ENCODE measurements around the gene EIF4EBP2. TPM values are rescaled to one million over a fixed set of nuclear protein-coding genes. Genes with fewer than 3 reads are reported as not detected.
A peak's percentile ranks its signal among the peaks of the same experiment; 100 is the strongest.

Gene EIF4EBP2
- total and polyA plus RNA-seq, 2 of the 13 experiments (the other 11 are each of a cell fraction or from before 2014, with no cell fraction given): 16.9 to 22.0 TPM

GRCh38 chr10:70430493-70431445 lies 26.8 kb downstream of the EIF4EBP2 start (continued):
- TF ChIP-seq SOX13 (IDR thresholded peaks at IDR 0.05): no peak
- peak in 1 of 2 experiments; percentile 72; a peak in 2 of 4 replicates for TF ChIP-seq SOX13 (CRISPR knock-in tag; conservative IDR thresholded peaks at IDR 0.05 in 1 of 2, IDR thresholded peaks at IDR 0.05 in 1 of 2)
- TF ChIP-seq MAFK (conservative IDR thresholded peaks at IDR 0.05 in 1 of 2, IDR thresholded peaks at IDR 0.05 in 1 of 2; ENCODE audit: low read length in 2 of 2): peak; percentile 96 to 98
- TF ChIP-seq ETV5 (CRISPR knock-in tag; IDR thresholded peaks at IDR 0.05; ENCODE audit: borderline replicate concordance): no peak
- peak; percentile 67 for TF ChIP-seq ARID5B (CRISPR knock-in tag; IDR thresholded peaks at IDR 0.05)
- peak; percentile 35; the same call in 1 of the 2 replicates for TF ChIP-seq HDAC1 (CRISPR knock-in tag; IDR thresholded peaks at IDR 0.05)
- peak; percentile 77 for TF ChIP-seq GATAD2A (CRISPR knock-in tag; IDR thresholded peaks at IDR 0.05)
- 0 out of 2 replicates have a peak, but pooled peaks have one; percentile 24 for TF ChIP-seq TBX2 (CRISPR knock-in tag; IDR thresholded peaks at IDR 0.05; ENCODE audit: borderline replicate concordance)
- TF ChIP-seq RFXAP (CRISPR knock-in tag; IDR thresholded peaks at IDR 0.05; ENCODE audit: borderline replicate concordance): 0 out of 2 replicates have a peak, but pooled peaks have one; percentile 41
- TF ChIP-seq TFDP2 (CRISPR knock-in tag; IDR thresholded peaks at IDR 0.05): no peak
- TF ChIP-seq HHEX (CRISPR knock-in tag; IDR thresholded peaks at IDR 0.05): peak; percentile 98
- TF ChIP-seq HDAC2 (CRISPR knock-in tag; IDR thresholded peaks at IDR 0.05): peak; percentile 39; the same call in 1 of the 2 replicates
- peak; percentile 84 for TF ChIP-seq FOXA3 (CRISPR knock-in tag; IDR thresholded peaks at IDR 0.05)
- TF ChIP-seq ZBTB21 (CRISPR knock-in tag; IDR thresholded peaks at IDR 0.05): peak; percentile 70
- TF ChIP-seq TEAD3 (CRISPR knock-in tag; optimal IDR thresholded peaks at IDR 0.05; ENCODE audit: borderline replicate concordance): peak; percentile 42
- no peak for TF ChIP-seq SOX6 (IDR thresholded peaks at IDR 0.05)
- peak; percentile 68 for TF ChIP-seq SOX6 (CRISPR knock-in tag; IDR thresholded peaks at IDR 0.05)
- no peak; the same call in 1 of the 2 replicates for TF ChIP-seq NR2C2 (CRISPR knock-in tag; IDR thresholded peaks at IDR 0.05; ENCODE audit: borderline replicate concordance)
- TF ChIP-seq HOXA3 (CRISPR knock-in tag; IDR thresholded peaks at IDR 0.05): peak; percentile 68
- TF ChIP-seq CEBPG (CRISPR knock-in tag; IDR thresholded peaks at IDR 0.05): peak; percentile 74
- TF ChIP-seq ZBTB7B (CRISPR knock-in tag; IDR thresholded peaks at IDR 0.05): 0 out of 2 replicates have a peak, but pooled peaks have one; percentile 20
- 0 out of 2 replicates have a peak, but pooled peaks have one; percentile 58 for TF ChIP-seq SIN3A (IDR thresholded peaks at IDR 0.05; ENCODE audit: borderline replicate concordance, low read depth, low read length)
